Vagina (tissue), 2 donors: ENCODE results near the gene RASAL3. TPM values are rescaled to one million over a fixed set of nuclear protein-coding genes. Genes with fewer than 3 reads are reported as not detected.

Experiments used
- DNase-seq, 2 donors: peaks; one replicate each; pipeline ENCODE4 v3.0.0-alpha.2; 2017; ENCODE audit errors: extremely low spot score in 2 of 2
- H3K27ac ChIP-seq: fragments of 200-600 bp; sonication (generic); one replicate; pipeline ENCODE4 v1.5.1; 2019
- H3K27me3 ChIP-seq: fragments of 200-600 bp; sonication (generic); one replicate; pipeline ENCODE4 v1.5.1; 2019
- H3K36me3 ChIP-seq, 2 donors: fragments of 200-600 bp; sonication (generic); one replicate each; pipeline ENCODE4 v1.5.1; 2017 to 2019
- H3K4me1 ChIP-seq: fragments of 200-600 bp; sonication (generic); one replicate; pipeline ENCODE4 v1.5.1; 2019
- H3K4me3 ChIP-seq, 2 donors: fragments of 200-600 bp; sonication (generic); 1 replicate in 1 of 2; 2 replicates in 1 of 2; pipeline ENCODE4 v1.5.1; 2016 to 2019
- H3K9me3 ChIP-seq: fragments of 200-600 bp; sonication (generic); one replicate; pipeline ENCODE4 v1.5.1; 2019
- POLR2A ChIP-seq, 2 donors: fragments of 450-650 bp; IDR thresholded peaks; one replicate each; pipeline ENCODE4 v1.6.1; 2017; ENCODE audit warnings: antibody characterized with exemption in 2 of 2, mild to moderate bottlenecking in 2 of 2, moderate library complexity in 2 of 2
- POLR2AphosphoS5 ChIP-seq, 2 donors: sonication (generic); formaldehyde crosslinking; IDR thresholded peaks; one replicate each; pipeline ENCODE4 v1.9.0; 2017; ENCODE audit warnings: antibody characterized with exemption in 2 of 2, mild to moderate bottlenecking in 2 of 2, low read depth in 1 of 2; ENCODE audit not compliant: insufficient read depth in 1 of 2
- intact Hi-C: fragments of 100-400 bp; cut with DNase I; formaldehyde crosslinking; loops from one replicate; pipeline ENCODE4 v1.15.1; 2023
- total RNA-seq: library from RNA; depleted of rRNA; stranded (reverse); fragments of >200 nt; gene quantifications from one replicate; pipeline ENCODE4 v1.2.3, GENCODE V29; 2016
- TF ChIP-seq, protein P1 (sequence below), 3 experiments: fragments of 450-650 bp in 2 of 3; fragments of 200-600 bp in 1 of 3; sonication (generic) in 1 of 3; IDR thresholded peaks; one replicate each; pipeline ENCODE4 v1.5.1; 2017 to 2019; ENCODE audit warnings: antibody characterized with exemption in 3 of 3, mild to moderate bottlenecking in 2 of 3, moderate library complexity in 2 of 3

The RASAL3 gene
- total RNA-seq, 1 donor from 2014 or later, result 7.9 TPM

DNA sequence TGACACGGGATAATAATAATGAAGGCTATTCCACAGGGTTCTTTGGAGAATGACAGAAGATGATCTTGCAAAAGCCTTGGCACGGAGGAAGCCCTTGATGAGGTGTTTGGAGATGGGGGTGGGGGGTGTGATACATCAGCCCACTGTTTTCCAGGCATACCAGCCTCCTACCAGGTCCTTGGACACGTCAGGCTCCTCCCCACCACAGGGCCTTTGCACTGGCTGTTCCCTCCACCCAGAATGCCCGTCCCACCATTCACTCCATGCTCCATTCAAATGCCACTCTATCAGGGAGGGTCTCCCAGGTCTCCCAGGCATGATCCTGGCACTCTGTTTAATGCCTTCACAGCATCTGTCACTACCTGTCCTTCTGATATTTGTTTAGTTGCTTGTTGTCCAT, 17.3 kb downstream of the RASAL3 start:
- no peak for DNase-seq
- H3K36me3 ChIP-seq, result no peaks in the 10 kb centered on the region
- H3K27me3 ChIP-seq, result no peaks in the 10 kb centered on the region
- TF ChIP-seq POLR2A (IDR thresholded peaks at IDR 0.05) (no peak), POLR2AphosphoS5 (IDR thresholded peaks at IDR 0.05; ENCODE audit: insufficient read depth in 1 of 2, low read depth in 1 of 2) (no peak)
- TF ChIP-seq, protein P1, sequence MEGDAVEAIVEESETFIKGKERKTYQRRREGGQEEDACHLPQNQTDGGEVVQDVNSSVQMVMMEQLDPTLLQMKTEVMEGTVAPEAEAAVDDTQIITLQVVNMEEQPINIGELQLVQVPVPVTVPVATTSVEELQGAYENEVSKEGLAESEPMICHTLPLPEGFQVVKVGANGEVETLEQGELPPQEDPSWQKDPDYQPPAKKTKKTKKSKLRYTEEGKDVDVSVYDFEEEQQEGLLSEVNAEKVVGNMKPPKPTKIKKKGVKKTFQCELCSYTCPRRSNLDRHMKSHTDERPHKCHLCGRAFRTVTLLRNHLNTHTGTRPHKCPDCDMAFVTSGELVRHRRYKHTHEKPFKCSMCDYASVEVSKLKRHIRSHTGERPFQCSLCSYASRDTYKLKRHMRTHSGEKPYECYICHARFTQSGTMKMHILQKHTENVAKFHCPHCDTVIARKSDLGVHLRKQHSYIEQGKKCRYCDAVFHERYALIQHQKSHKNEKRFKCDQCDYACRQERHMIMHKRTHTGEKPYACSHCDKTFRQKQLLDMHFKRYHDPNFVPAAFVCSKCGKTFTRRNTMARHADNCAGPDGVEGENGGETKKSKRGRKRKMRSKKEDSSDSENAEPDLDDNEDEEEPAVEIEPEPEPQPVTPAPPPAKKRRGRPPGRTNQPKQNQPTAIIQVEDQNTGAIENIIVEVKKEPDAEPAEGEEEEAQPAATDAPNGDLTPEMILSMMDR (IDR thresholded peaks at IDR 0.05), result no peak
- intact Hi-C loops, result no loop called here
- H3K4me3 ChIP-seq, result no peak overlapping the region
- peaks cover 12% of the 10 kb centered on the region for H3K4me1 ChIP-seq
- no peak overlapping the region for H3K27ac ChIP-seq
- no peaks in the 10 kb centered on the region for H3K9me3 ChIP-seq

GRCh38 chr19:15445807-15446376, 18.5 kb downstream of the RASAL3 start:
- no peaks in the 10 kb centered on the region for H3K36me3 ChIP-seq
- no peak overlapping the region for H3K27ac ChIP-seq
- peaks cover 12% of the 10 kb centered on the region for H3K4me1 ChIP-seq
- H3K27me3 ChIP-seq, result no peaks in the 10 kb centered on the region
- no peaks in the 10 kb centered on the region for H3K9me3 ChIP-seq
- no peak for DNase-seq
- no peak overlapping the region for H3K4me3 ChIP-seq
- TF ChIP-seq POLR2A (IDR thresholded peaks at IDR 0.05) (no peak), POLR2AphosphoS5 (IDR thresholded peaks at IDR 0.05; ENCODE audit: insufficient read depth in 1 of 2, low read depth in 1 of 2) (no peak)
- TF ChIP-seq, protein P1 (IDR thresholded peaks at IDR 0.05), result no peak
- intact Hi-C loops, result no loop called here

- Histone ChIP-seq H3K4me3 (no peak overlapping the region), H3K9me3 (no peaks in the 10 kb centered on the region), H3K36me3 (no peaks in the 10 kb centered on the region), H3K27me3 (no peaks in the 10 kb centered on the region), H3K27ac (no peak overlapping the region), H3K4me1 (peaks cover 12% of the 10 kb centered on the region)
- intact Hi-C loops, result no loop called here
- no peak for DNase-seq
- TF ChIP-seq, protein P1 (IDR thresholded peaks at IDR 0.05), result no peak
- no peak for TF ChIP-seq POLR2AphosphoS5 (IDR thresholded peaks at IDR 0.05; ENCODE audit: insufficient read depth in 1 of 2, low read depth in 1 of 2)
- no peak for TF ChIP-seq POLR2A (IDR thresholded peaks at IDR 0.05)
Observed at GRCh38 chr19:15445227-15445605, 19.1 kb downstream of the RASAL3 start.

DNA sequence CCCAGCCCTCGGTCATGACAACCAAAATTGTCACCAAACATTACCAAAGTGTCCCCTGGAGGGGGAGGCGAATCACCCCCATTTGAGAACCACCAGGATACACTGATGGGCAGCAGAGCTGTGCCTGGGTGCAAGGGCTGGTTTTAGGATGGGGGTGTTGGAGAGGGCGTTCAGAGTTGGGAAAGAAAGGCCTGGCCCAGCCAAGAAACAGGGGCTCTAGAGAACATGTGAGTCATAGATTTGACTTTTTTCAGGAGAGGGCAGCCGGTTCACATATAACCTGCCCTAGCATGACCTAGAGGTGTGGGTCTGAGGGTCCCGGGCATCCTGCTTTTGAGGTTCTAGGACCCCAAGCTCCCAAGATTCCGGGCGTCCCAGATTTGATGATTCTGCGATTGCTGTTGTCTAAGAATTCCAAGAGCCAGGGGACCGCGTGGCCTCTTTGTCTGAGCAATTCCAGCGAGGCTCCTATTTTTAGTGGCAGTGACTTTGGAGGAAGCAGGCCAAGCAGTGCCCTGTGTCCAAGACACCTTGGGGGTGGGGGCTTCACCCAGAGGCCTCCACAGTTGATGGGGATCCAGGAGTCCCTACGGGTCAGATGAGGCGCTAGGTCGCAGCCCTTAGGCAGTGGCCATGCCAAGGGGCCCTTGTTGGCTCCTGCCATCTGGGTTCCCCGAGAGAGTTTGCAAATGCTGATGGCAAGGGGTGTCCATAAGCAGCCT, 19.7 kb downstream of the RASAL3 start:
- no peak overlapping the region for H3K4me3 ChIP-seq
- H3K27ac ChIP-seq, result no peak overlapping the region
- DNase-seq, result no peak

More for the DNA sequence above, 19.7 kb downstream of the RASAL3 start:
- H3K9me3 ChIP-seq, result no peaks in the 10 kb centered on the region
- TF ChIP-seq POLR2AphosphoS5 (IDR thresholded peaks at IDR 0.05; ENCODE audit: insufficient read depth in 1 of 2, low read depth in 1 of 2) (no peak), POLR2A (IDR thresholded peaks at IDR 0.05) (no peak)
- TF ChIP-seq, protein P1 (IDR thresholded peaks at IDR 0.05), result no peak
- intact Hi-C loops, result no loop called here
- H3K36me3 ChIP-seq, result no peaks in the 10 kb centered on the region
- peaks cover 12% of the 10 kb centered on the region for H3K4me1 ChIP-seq
- H3K27me3 ChIP-seq, result no peaks in the 10 kb centered on the region
